Breast epithelium (tissue), 4 donors: ENCODE measurements around the gene RNPC3. TPM values are rescaled to one million over a fixed set of nuclear protein-coding genes. Genes with fewer than 3 reads are reported as not detected.

Source experiments
- DNase-seq, 2 donors: peaks; one replicate each; pipeline ENCODE4 v3.0.0-alpha.2; 2019; ENCODE audit warnings: low spot score in 2 of 2
- H3K27ac ChIP-seq, 2 donors: fragments of 200-600 bp; sonication (generic) in 1 of 2; one replicate each; pipeline ENCODE4 v1.5.1; 2016 to 2019; ENCODE audit warnings: mild to moderate bottlenecking in 1 of 2
- H3K27me3 ChIP-seq, 2 donors: fragments of 200-600 bp; sonication (generic) in 1 of 2; one replicate each; pipeline versions ENCODE4 v1.5.1 to v1.6.0; 2017 to 2019; ENCODE audit warnings: control low read depth in 1 of 2, mild to moderate bottlenecking in 1 of 2
- H3K36me3 ChIP-seq: fragments of 200-600 bp; one replicate; pipeline ENCODE4 v1.5.1; 2019
- H3K4me1 ChIP-seq, 2 donors: fragments of 200-600 bp; sonication (generic); one replicate each; pipeline ENCODE4 v1.5.1; 2016 to 2019; ENCODE audit warnings: control low read depth in 1 of 2
- H3K4me3 ChIP-seq, 3 donors: fragments of 200-600 bp; sonication (generic); 1 replicate in 2 of 3; 2 replicates in 1 of 3; pipeline ENCODE4 v1.5.1; 2016 to 2019; ENCODE audit warnings: mild to moderate bottlenecking in 3 of 3, moderate library complexity in 2 of 3
- H3K9me3 ChIP-seq, 2 donors: fragments of 200-600 bp; sonication (generic) in 1 of 2; one replicate each; pipeline ENCODE4 v1.5.1; 2016 to 2019; ENCODE audit warnings: control low read depth in 1 of 2
- POLR2A ChIP-seq: fragments of 450-650 bp; IDR thresholded peaks from one replicate; pipeline ENCODE4 v1.6.1; 2016; ENCODE audit warnings: antibody characterized with exemption, mild to moderate bottlenecking, moderate library complexity
- POLR2AphosphoS5 ChIP-seq, 3 donors: sonication (generic); formaldehyde crosslinking; IDR thresholded peaks; one replicate each; pipeline ENCODE4 v1.6.1; 2017; ENCODE audit warnings: antibody characterized with exemption in 3 of 3
- intact Hi-C: fragments of 100-400 bp; cut with DNase I; formaldehyde crosslinking; loops from one replicate; pipeline ENCODE4 v1.15.1; 2023; ENCODE audit warnings: low total_unique reads
- total RNA-seq, 3 donors: library from RNA; depleted of rRNA; stranded (reverse); fragments of >200 nt; gene quantifications; one replicate each; pipeline ENCODE4 v1.1.0, GENCODE V29; 2016
- TF ChIP-seq, protein P1 (sequence below), 3 donors: fragments of 450-650 bp; IDR thresholded peaks; one replicate each; pipeline ENCODE4 v1.5.1; 2016 to 2017; ENCODE audit warnings: antibody characterized with exemption in 3 of 3, mild to moderate bottlenecking in 3 of 3, moderate library complexity in 3 of 3

RNPC3 gene, protein sequence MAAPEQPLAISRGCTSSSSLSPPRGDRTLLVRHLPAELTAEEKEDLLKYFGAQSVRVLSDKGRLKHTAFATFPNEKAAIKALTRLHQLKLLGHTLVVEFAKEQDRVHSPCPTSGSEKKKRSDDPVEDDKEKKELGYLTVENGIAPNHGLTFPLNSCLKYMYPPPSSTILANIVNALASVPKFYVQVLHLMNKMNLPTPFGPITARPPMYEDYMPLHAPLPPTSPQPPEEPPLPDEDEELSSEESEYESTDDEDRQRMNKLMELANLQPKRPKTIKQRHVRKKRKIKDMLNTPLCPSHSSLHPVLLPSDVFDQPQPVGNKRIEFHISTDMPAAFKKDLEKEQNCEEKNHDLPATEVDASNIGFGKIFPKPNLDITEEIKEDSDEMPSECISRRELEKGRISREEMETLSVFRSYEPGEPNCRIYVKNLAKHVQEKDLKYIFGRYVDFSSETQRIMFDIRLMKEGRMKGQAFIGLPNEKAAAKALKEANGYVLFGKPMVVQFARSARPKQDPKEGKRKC
- total RNA-seq = 10 to 100 TPM; 41.0 to 67.8 (median 58.7) TPM

DNA sequence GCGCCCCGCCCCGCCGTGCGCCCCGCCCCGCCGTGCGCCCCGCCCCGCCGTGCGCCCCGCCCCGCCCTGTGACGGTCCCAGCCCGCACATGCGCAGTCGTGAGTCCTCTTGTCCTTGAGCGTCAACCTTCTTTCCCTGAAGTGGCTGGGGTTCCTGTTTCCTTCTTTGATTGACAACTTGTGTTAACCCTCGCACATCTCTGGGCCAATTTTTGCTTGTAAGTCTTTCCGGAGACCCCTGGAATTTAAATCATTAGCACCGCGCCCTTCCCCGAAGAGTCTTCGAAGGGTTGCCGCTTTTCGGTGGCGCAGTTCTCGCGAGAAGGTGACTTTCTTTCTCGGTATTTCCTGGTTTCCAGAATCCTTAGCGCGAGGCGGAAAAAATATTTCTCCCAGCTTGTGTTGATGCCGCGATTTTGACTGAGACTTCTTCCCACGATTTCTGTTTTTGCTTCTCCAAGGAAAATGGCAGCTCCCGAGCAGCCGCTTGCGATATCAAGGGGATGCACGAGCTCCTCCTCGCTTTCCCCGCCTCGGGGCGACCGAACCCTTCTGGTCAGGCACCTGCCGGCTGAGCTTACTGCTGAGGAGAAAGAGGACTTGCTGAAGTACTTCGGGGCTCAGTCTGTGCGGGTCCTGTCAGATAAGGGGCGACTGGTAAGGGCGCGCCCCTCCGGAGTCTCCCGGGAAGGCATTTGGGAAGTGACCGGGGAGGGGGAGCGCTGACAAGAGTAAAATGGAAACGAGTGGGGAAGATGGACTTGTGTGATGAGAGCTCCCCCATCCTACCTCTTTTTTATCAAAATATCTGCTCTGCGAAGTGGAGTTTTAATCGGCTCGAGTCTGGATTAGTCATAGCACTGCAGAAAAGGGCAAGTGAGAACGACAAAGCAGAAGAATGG lies at the start of gene RNPC3:
RNPC3 (plus strand) TSS at position 93 of the 901 bp plus-strand sequence; CDS start at position 465, 372 bp downstream.
- no peaks in the 10 kb centered on the region for H3K27me3 ChIP-seq
- H3K27ac ChIP-seq = peak within 1 kb of the TSS; percentile 95
- no peaks in the 10 kb centered on the region for H3K36me3 ChIP-seq
- TF ChIP-seq POLR2AphosphoS5 (IDR thresholded peaks at IDR 0.05) (peak; percentile 72 to 84 (median 79)), POLR2A (no peak)
- TF ChIP-seq, protein P1, sequence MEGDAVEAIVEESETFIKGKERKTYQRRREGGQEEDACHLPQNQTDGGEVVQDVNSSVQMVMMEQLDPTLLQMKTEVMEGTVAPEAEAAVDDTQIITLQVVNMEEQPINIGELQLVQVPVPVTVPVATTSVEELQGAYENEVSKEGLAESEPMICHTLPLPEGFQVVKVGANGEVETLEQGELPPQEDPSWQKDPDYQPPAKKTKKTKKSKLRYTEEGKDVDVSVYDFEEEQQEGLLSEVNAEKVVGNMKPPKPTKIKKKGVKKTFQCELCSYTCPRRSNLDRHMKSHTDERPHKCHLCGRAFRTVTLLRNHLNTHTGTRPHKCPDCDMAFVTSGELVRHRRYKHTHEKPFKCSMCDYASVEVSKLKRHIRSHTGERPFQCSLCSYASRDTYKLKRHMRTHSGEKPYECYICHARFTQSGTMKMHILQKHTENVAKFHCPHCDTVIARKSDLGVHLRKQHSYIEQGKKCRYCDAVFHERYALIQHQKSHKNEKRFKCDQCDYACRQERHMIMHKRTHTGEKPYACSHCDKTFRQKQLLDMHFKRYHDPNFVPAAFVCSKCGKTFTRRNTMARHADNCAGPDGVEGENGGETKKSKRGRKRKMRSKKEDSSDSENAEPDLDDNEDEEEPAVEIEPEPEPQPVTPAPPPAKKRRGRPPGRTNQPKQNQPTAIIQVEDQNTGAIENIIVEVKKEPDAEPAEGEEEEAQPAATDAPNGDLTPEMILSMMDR (IDR thresholded peaks at IDR 0.05) = no peak
- DNase-seq = peak; percentile 82 to 83
- H3K9me3 ChIP-seq = no peaks in the 10 kb centered on the region
- H3K4me1 ChIP-seq = peaks cover 0 to 12% of the 10 kb centered on the region in 2 donors
- intact Hi-C loops = no loop called here
- H3K4me3 ChIP-seq = peak within 1 kb of the TSS; percentile 70 to 94 (median 91)

DNA sequence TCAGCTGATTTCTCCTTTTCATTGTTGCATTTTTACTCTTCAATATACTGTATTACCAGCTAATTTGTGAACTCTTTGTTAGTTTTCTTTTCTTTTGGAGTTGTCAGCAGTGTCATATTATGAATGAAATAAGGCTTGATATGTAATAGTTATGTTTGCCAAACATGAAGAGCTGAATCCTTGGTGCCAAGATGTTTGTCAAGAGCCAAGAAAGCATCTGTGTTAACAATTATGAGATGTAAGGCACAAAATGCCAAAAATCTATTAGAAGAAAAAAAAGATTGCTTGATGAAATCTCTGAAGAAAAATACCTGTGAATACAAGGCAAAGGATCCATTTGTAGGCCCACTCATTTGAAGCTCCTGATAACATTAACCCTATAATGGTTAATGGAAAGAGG lies 48.4 kb upstream of the RNPC3 start:
- TF ChIP-seq POLR2AphosphoS5 (IDR thresholded peaks at IDR 0.05) = no peak
- TF ChIP-seq, protein P1 (IDR thresholded peaks at IDR 0.05) = no peak
- no peak for TF ChIP-seq POLR2A
- Histone ChIP-seq H3K27me3 (no peaks in the 10 kb centered on the region), H3K4me3 (no peak overlapping the region), H3K36me3 (no peaks in the 10 kb centered on the region), H3K4me1 (no peaks in the 10 kb centered on the region), H3K27ac (no peak overlapping the region), H3K9me3 (no peaks in the 10 kb centered on the region)
- intact Hi-C loops = loop anchor here (10.0 kb wide), 1 partner anchor 1742 kb away; no protein-coding TSS in a partner anchor
- no peak for DNase-seq

DNA sequence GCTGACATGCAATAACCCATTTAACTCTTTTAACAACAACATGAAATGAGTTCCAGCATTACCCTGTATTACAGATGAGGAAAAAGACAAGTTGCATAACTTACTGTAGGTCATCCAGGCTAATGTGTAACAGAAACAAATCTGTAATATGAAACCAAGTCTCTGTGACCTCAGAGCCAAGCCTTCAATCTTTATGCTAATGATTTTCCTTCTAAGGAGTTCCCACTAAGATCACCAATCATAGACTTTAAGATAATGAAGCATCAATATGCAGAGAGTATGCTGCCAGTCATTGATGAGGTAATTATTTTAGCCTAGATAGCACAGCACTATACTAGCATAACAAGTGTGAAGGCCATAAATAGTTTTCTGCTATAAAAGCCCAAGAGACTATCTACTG lies 35.6 kb upstream of the RNPC3 start:
- Histone ChIP-seq H3K27ac (no peak overlapping the region), H3K36me3 (no peaks in the 10 kb centered on the region), H3K4me3 (no peak overlapping the region), H3K4me1 (no peaks in the 10 kb centered on the region), H3K9me3 (no peaks in the 10 kb centered on the region), H3K27me3 (no peaks in the 10 kb centered on the region)
- intact Hi-C loops = no loop called here
- no peak for DNase-seq
- TF ChIP-seq, protein P1 (IDR thresholded peaks at IDR 0.05) = no peak
- TF ChIP-seq POLR2A (no peak), POLR2AphosphoS5 (IDR thresholded peaks at IDR 0.05) (no peak)

DNA sequence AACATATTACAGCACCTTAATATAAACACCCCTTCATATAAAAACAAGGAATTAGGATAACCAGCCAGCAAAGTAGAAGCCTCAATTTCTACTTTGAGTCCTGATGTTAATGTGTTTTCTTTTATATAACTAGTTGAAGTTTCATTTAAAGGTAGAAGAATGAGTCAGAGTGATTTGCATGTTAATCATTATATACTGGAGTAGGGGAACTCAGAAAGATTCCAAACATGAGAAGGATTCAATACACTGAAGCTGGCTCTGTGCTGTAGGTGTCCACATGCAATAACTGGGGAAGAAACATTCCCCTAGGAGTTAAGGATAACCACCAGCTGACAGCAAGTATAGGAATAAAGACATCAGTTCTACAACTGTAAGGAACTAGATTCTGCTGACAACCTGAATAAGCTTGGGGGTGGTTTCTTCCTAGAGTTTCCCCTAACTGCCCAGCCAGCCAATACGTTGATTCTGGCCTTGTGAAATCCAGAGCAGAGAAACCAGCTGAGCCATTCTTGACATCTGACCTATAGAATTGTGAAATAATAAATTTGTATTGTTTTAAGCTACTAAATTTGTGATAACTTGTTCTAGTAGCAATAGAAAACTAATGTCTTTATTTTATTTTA lies 33.4 kb upstream of the RNPC3 start:
- no peak for DNase-seq
- TF ChIP-seq, protein P1 (IDR thresholded peaks at IDR 0.05) = no peak
- no peak for TF ChIP-seq POLR2A
- TF ChIP-seq POLR2AphosphoS5 (IDR thresholded peaks at IDR 0.05) = no peak
- Histone ChIP-seq H3K27me3 (no peaks in the 10 kb centered on the region), H3K4me1 (no peaks in the 10 kb centered on the region), H3K4me3 (no peak overlapping the region), H3K27ac (no peak overlapping the region), H3K36me3 (no peaks in the 10 kb centered on the region), H3K9me3 (no peaks in the 10 kb centered on the region)
- intact Hi-C loops = no loop called here
